ENCODE results near the gene PA2G4. TPM values are rescaled to one million over a fixed set of nuclear protein-coding genes. Genes with fewer than 3 reads are reported as not detected.

PA2G4 gene
- total and polyA plus RNA-seq, 12 donors = 64.3 to 148 (median 74.4) TPM

DNA sequence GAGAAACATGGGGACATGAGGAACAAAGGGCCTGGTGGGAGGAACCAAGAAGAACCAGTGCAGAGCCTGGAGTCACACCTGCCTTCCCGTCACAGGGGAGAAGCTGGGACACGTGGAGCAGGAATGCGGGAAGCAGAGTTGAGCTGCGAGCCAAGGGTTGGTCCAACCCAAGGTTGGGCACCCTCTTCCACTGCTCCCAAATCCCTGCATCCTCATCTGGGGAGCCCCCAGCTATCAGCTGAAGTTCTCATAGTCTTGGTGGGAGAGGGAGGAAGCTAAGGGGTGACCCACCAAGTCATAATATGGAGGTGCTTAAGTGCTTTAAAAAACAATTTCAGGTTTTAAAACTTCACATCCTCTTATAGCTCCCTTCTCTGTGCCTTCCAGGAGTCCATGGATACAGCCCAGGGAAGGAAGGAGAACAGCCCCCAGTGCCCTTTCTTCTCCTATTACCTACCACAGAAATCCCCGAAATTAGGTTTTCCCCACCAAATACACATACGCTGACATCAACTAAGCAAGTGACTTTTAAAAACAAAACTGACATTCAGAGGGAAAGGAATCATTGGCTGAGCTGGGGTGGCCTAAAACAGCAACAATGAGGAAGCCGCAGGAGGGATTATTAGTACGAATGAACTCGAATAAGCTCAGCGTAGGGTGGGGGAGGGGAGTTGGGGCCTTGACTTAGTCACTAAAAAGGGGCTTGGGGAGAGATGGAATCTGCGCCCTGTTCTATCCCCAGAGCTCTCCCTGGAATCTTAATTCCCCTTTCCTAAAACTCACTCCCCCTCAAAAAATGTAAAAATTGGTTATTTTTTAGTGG, 58.3 kb downstream of the PA2G4 start:
- peaks cover 17 to 50% (median 34%) of the 10 kb centered on the region in 9 donors for H3K4me1 ChIP-seq
- WGBS, 2 donors = 52 to 55% methylated on average over 11 of the region's 11 CpGs
- no peaks in the 10 kb centered on the region for H3K27me3 ChIP-seq
- TF ChIP-seq, protein P1, sequence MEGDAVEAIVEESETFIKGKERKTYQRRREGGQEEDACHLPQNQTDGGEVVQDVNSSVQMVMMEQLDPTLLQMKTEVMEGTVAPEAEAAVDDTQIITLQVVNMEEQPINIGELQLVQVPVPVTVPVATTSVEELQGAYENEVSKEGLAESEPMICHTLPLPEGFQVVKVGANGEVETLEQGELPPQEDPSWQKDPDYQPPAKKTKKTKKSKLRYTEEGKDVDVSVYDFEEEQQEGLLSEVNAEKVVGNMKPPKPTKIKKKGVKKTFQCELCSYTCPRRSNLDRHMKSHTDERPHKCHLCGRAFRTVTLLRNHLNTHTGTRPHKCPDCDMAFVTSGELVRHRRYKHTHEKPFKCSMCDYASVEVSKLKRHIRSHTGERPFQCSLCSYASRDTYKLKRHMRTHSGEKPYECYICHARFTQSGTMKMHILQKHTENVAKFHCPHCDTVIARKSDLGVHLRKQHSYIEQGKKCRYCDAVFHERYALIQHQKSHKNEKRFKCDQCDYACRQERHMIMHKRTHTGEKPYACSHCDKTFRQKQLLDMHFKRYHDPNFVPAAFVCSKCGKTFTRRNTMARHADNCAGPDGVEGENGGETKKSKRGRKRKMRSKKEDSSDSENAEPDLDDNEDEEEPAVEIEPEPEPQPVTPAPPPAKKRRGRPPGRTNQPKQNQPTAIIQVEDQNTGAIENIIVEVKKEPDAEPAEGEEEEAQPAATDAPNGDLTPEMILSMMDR (IDR thresholded peaks at IDR 0.05) = no peak
- no peak overlapping the region for H3K4me3 ChIP-seq
- H3K27ac ChIP-seq = peak overlapping the region in 4 of 10 donors; percentile 8 to 97 (median 94)
- DNase-seq = no peak
- intact Hi-C loops (cut with DNase I) = no loop called here
- ATAC-seq = no peak
- H3K36me3 ChIP-seq = peaks cover 8 to 86% (median 78%) of the 10 kb centered on the region in 9 donors
- no peaks in the 10 kb centered on the region for H3K9me3 ChIP-seq

Other genes with a start within 250 kb of the PA2G4 start
- gene PYM1, start 176.7 kb upstream of the PA2G4 start, total RNA-seq = 10 to 100 TPM; 10.9 to 19.6 (median 16.7) TPM
- gene PYM1, start 176.7 kb upstream of the PA2G4 start, polyA plus RNA-seq = 10 to 100 TPM; 20.4 to 48.6 TPM
- gene DGKA, start 173.4 kb upstream of the PA2G4 start, total RNA-seq = 10 to 100 TPM in 3 of 10 donors, 1 to 10 TPM in 7; 4.6 to 15.5 (median 7.0) TPM
- gene DGKA, start 173.4 kb upstream of the PA2G4 start, polyA plus RNA-seq = 10 to 100 TPM in 1 of 2 donors, 1 to 10 TPM in 1; 6.4 to 17.3 TPM
- gene PMEL, start 138.5 kb upstream of the PA2G4 start, total RNA-seq = 1 to 10 TPM in 2 of 10 donors, under 1 TPM in 8; 0.26 to 1.3 (median 0.58) TPM
- gene PMEL, start 138.5 kb upstream of the PA2G4 start, polyA plus RNA-seq = under 1 TPM; 0.49 to 0.66 TPM
- 10 to 100 TPM in 4 of 10 donors, 1 to 10 TPM in 6; 5.1 to 15.2 (median 8.4) TPM for gene CDK2, start 137.7 kb upstream of the PA2G4 start, total RNA-seq
- 10 to 100 TPM in 1 of 2 donors, 1 to 10 TPM in 1; 6.9 to 18.4 TPM for gene CDK2, start 137.7 kb upstream of the PA2G4 start, polyA plus RNA-seq
- gene RAB5B, start 130.5 kb upstream of the PA2G4 start, total RNA-seq = 100 to 1,000 TPM; 107 to 137 (median 122) TPM
- 10 to 100 TPM; 35.3 to 62.4 TPM for gene RAB5B, start 130.5 kb upstream of the PA2G4 start, polyA plus RNA-seq
- gene SUOX, start 107.3 kb upstream of the PA2G4 start, total RNA-seq = 10 to 100 TPM; 28.2 to 44.8 (median 31.4) TPM
- 10 to 100 TPM; 23.2 to 23.9 TPM for gene SUOX, start 107.3 kb upstream of the PA2G4 start, polyA plus RNA-seq
- gene IKZF4, start 83.5 kb upstream of the PA2G4 start, total RNA-seq = 10 to 100 TPM in 1 of 10 donors, 1 to 10 TPM in 9; 5.2 to 10.1 (median 7.3) TPM
- gene IKZF4, start 83.5 kb upstream of the PA2G4 start, polyA plus RNA-seq = 1 to 10 TPM; 1.6 to 3.7 TPM
- gene RPS26, start 62.6 kb upstream of the PA2G4 start, total RNA-seq = 10 to 100 TPM in 9 of 10 donors, 1 to 10 TPM in 1; 6.9 to 39.6 (median 19.3) TPM
- gene RPS26, start 62.6 kb upstream of the PA2G4 start, polyA plus RNA-seq = 1,000 to 10,000 TPM; 1,156 to 1,370 TPM
- gene ERBB3, start 24.4 kb upstream of the PA2G4 start, total RNA-seq = 1 to 10 TPM in 9 of 10 donors, under 1 TPM in 1; 0.80 to 6.1 (median 2.9) TPM
- gene ERBB3, start 24.4 kb upstream of the PA2G4 start, polyA plus RNA-seq = 1 to 10 TPM; 2.1 to 7.8 TPM
- 1,000 to 10,000 TPM; 1,835 to 2,619 (median 2,004) TPM for gene RPL41, start 12.1 kb downstream of the PA2G4 start, total RNA-seq
- 1,000 to 10,000 TPM in 1 of 2 donors, 100 to 1,000 TPM in 1; 475 to 5,263 TPM for gene RPL41, start 12.1 kb downstream of the PA2G4 start, polyA plus RNA-seq
- gene ZC3H10, start 13.7 kb downstream of the PA2G4 start, total RNA-seq = 1 to 10 TPM; 3.6 to 5.8 (median 4.9) TPM
- 1 to 10 TPM; 2.1 to 3.4 TPM for gene ZC3H10, start 13.7 kb downstream of the PA2G4 start, polyA plus RNA-seq
- 10 to 100 TPM; 28.8 to 47.5 (median 31.9) TPM for gene ESYT1, start 23.7 kb downstream of the PA2G4 start, total RNA-seq
- 10 to 100 TPM; 20.9 to 57.3 TPM for gene ESYT1, start 23.7 kb downstream of the PA2G4 start, polyA plus RNA-seq
- 10 to 100 TPM; 39.8 to 61.9 (median 49.9) TPM for gene MYL6B, start 48.0 kb downstream of the PA2G4 start, total RNA-seq
- gene MYL6B, start 48.0 kb downstream of the PA2G4 start, polyA plus RNA-seq = 10 to 100 TPM; 31.9 to 64.0 TPM
- gene MYL6, start 53.8 kb downstream of the PA2G4 start, total RNA-seq = 1,000 to 10,000 TPM in 1 of 10 donors, 100 to 1,000 TPM in 9; 355 to 1,188 (median 413) TPM
- gene MYL6, start 53.8 kb downstream of the PA2G4 start, polyA plus RNA-seq = 1,000 to 10,000 TPM in 1 of 2 donors, 100 to 1,000 TPM in 1; 670 to 2,127 TPM
- 10 to 100 TPM; 56.2 to 81.9 (median 62.8) TPM for gene SMARCC2, start 84.9 kb downstream of the PA2G4 start, total RNA-seq
- gene SMARCC2, start 84.9 kb downstream of the PA2G4 start, polyA plus RNA-seq = 10 to 100 TPM; 16.2 to 28.8 TPM
- 10 to 100 TPM; 43.6 to 66.3 (median 47.0) TPM for gene RNF41, start 117.4 kb downstream of the PA2G4 start, total RNA-seq
- 10 to 100 TPM in 1 of 2 donors, 1 to 10 TPM in 1; 7.0 to 27.0 TPM for gene RNF41, start 117.4 kb downstream of the PA2G4 start, polyA plus RNA-seq
- gene NABP2, start 119.8 kb downstream of the PA2G4 start, total RNA-seq = 10 to 100 TPM; 16.2 to 25.3 (median 20.4) TPM
- gene NABP2, start 119.8 kb downstream of the PA2G4 start, polyA plus RNA-seq = 10 to 100 TPM; 13.5 to 27.7 TPM
- not detected for gene SLC39A5, start 125.5 kb downstream of the PA2G4 start, total RNA-seq
- under 1 TPM; 0.20 to 0.59 TPM for gene SLC39A5, start 125.5 kb downstream of the PA2G4 start, polyA plus RNA-seq
- 10 to 100 TPM; 22.2 to 30.9 (median 26.5) TPM for gene ANKRD52, start 153.8 kb downstream of the PA2G4 start, total RNA-seq
- gene ANKRD52, start 153.8 kb downstream of the PA2G4 start, polyA plus RNA-seq = 10 to 100 TPM; 10.2 to 10.8 TPM
- 100 to 1,000 TPM in 9 of 10 donors, 10 to 100 TPM in 1; 55.5 to 258 (median 147) TPM for gene COQ10A, start 162.4 kb downstream of the PA2G4 start, total RNA-seq
- 100 to 1,000 TPM; 101 to 245 TPM for gene COQ10A, start 162.4 kb downstream of the PA2G4 start, polyA plus RNA-seq
- gene CS, start 195.8 kb downstream of the PA2G4 start, total RNA-seq = 100 to 1,000 TPM; 601 to 991 (median 877) TPM
- gene CS, start 195.8 kb downstream of the PA2G4 start, polyA plus RNA-seq = 100 to 1,000 TPM; 154 to 192 TPM
- gene CNPY2, start 211.4 kb downstream of the PA2G4 start, total RNA-seq = 10 to 100 TPM; 22.3 to 51.0 (median 38.7) TPM
- 10 to 100 TPM; 76.2 to 88.2 TPM for gene CNPY2, start 211.4 kb downstream of the PA2G4 start, polyA plus RNA-seq
- 10 to 100 TPM; 23.6 to 64.4 (median 38.1) TPM for gene PAN2, start 229.4 kb downstream of the PA2G4 start, total RNA-seq
- gene PAN2, start 229.4 kb downstream of the PA2G4 start, polyA plus RNA-seq = 10 to 100 TPM; 20.6 to 85.3 TPM
- gene IL23A, start 234.3 kb downstream of the PA2G4 start, total RNA-seq = under 1 TPM in 5 of 10 donors, not detected in 5; 0.23 to 0.57 (median 0.44) TPM
- under 1 TPM in 1 of 2 donors, not detected in 1; 0.20 TPM for gene IL23A, start 234.3 kb downstream of the PA2G4 start, polyA plus RNA-seq

All from heart right ventricle (tissue), 16 donors.